ENCODE data around the gene CDK1.

DNA sequence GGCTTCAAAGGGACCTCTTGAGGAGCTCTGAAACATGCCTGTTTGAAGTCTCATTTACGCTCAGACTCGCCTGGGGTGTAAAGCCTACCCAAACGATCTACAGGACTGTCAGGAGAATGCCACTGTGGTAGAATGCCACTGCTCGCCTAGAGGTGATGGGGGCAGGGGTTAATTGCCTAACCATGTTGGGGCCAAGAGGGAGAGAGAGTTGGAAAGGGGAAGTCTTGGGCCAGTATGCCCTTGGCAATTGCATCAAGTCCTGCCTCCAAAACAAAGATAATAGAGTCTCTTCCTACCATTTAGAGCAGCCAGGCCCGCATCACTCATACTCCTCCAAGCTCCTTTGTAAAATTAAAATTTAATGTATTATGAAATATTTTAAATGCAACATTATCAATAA is 25.2 kb downstream of the CDK1 start:
- no peak for TF ChIP-seq CTCF (IDR thresholded peaks at IDR 0.05; ENCODE audit: extremely low read depth in 1 of 2, insufficient read depth in 1 of 2, low read depth in 1 of 2, low read length in 2 of 2)
- TF ChIP-seq POLR2A (IDR thresholded peaks at IDR 0.05; ENCODE audit: low read depth, low read length): no peak
- no peak for TF ChIP-seq EZH2 (IDR thresholded peaks at IDR 0.05; ENCODE audit: borderline replicate concordance, low read depth, low read length, severe bottlenecking)
- TF ChIP-seq POLR2AphosphoS5 (IDR thresholded peaks at IDR 0.05; ENCODE audit: insufficient read depth, low read depth, low read length): no peak
- no peak for TF ChIP-seq JUN (IDR thresholded peaks at IDR 0.05; ENCODE audit: borderline replicate concordance, insufficient read depth, insufficient read length, low read depth)
- no peak for TF ChIP-seq MYC (IDR thresholded peaks at IDR 0.05; ENCODE audit: low read depth, low read length)
- TF ChIP-seq MAX (IDR thresholded peaks at IDR 0.05; ENCODE audit: insufficient read depth, insufficient read length): no peak
- TF ChIP-seq FOS (IDR thresholded peaks at IDR 0.05; ENCODE audit: borderline replicate concordance, insufficient read depth, low read length): no peak

Data from endothelial cell of umbilical vein (primary cell).